Measurements from ENCODE around the gene ARL5C.

GRCh38 chr17:39155654-39156053 is 10.3 kb downstream of the ARL5C start:
- TF ChIP-seq CTCF (optimal IDR thresholded peaks at IDR 0.05 in 1 of 3, IDR thresholded peaks at IDR 0.05 in 1 of 3, conservative IDR thresholded peaks at IDR 0.05 in 1 of 3; ENCODE audit: extremely low read depth in 1 of 3, insufficient read depth in 2 of 3, low read length in 3 of 3) (no peak), EZH2 (IDR thresholded peaks at IDR 0.05; ENCODE audit: low read length) (no peak)
